Left lung (tissue), 10 donors: ENCODE results near the gene HLA-DPA1. TPM values are rescaled to one million over a fixed set of nuclear protein-coding genes. Genes with fewer than 3 reads are reported as not detected.
A peak's percentile ranks its signal among the peaks of the same experiment; 100 is the strongest.

Experiments used
- ATAC-seq: fragments of 200-7000 bp; cut with Tn5 transposase; one replicate; pipeline ENCODE4 v1.9.1; 2020; ENCODE audit warnings: moderate library complexity
- DNase-seq, 4 donors: peaks; one replicate each; pipeline ENCODE4 v3.0.0-alpha.2; 2013 to 2020
- H3K27ac ChIP-seq, 2 donors: fragments of 200-600 bp; sonication (generic) in 1 of 2; one replicate each; pipeline versions ENCODE4 v1.5.0 to v1.8.0; 2020 to 2021
- H3K27me3 ChIP-seq, 2 donors: fragments of 200-600 bp; sonication (generic) in 1 of 2; one replicate each; pipeline versions ENCODE4 v1.5.0 to v1.8.0; 2020 to 2021
- H3K36me3 ChIP-seq, 2 donors: fragments of 200-600 bp; sonication (generic) in 1 of 2; one replicate each; pipeline versions ENCODE4 v1.5.0 to v1.8.0; 2020 to 2021
- H3K4me1 ChIP-seq, 2 donors: fragments of 200-600 bp; one replicate each; pipeline ENCODE4 v1.8.0; 2021
- H3K4me3 ChIP-seq, 2 donors: fragments of 200-600 bp; sonication (generic) in 1 of 2; one replicate each; pipeline versions ENCODE4 v1.5.0 to v1.8.0; 2020 to 2021; ENCODE audit warnings: mild to moderate bottlenecking in 1 of 2
- H3K9me3 ChIP-seq, 2 donors: fragments of 200-600 bp; sonication (generic) in 1 of 2; one replicate each; pipeline versions ENCODE4 v1.5.0 to v1.8.0; 2020 to 2021
- intact Hi-C, 2 donors: fragments of 100-400 bp; cut with DNase I; formaldehyde crosslinking; loops; one replicate each; pipeline versions ENCODE4 v1.11.2 to v1.14.2; 2022
- polyA plus RNA-seq, 6 donors: library from polyadenylated mRNA; unstranded; fragments of 120-200 nt; gene quantifications; one replicate each; pipeline ENCODE4 v1.2.1, GENCODE V29; 2013; ENCODE audit not compliant: insufficient read length in 6 of 6
- total RNA-seq, 2 donors: library from RNA; stranded (reverse); fragmentation: NEBNext Ultra II Directional; extraction: Animal tissue kit (Norgen Biotek cat#: 25700); gene quantifications; one replicate each; pipeline ENCODE4 v1.2.1, GENCODE V29; 2021
- TF ChIP-seq, protein P1 (sequence below), 2 donors: fragments of 200-600 bp; sonication (generic) in 1 of 2; IDR thresholded peaks; one replicate each; pipeline versions ENCODE4 v1.5.0 to v1.8.0; 2021; ENCODE audit warnings: antibody characterized with exemption in 2 of 2
- donor health status: DM: no; HTN: yes; CAD: no.
- donor health status: DM: no; HTN: no; CAD: no.

HLA-DPA1 gene
- total and polyA plus RNA-seq, 8 donors, result 14.9 to 476 (median 38.9) TPM

DNA sequence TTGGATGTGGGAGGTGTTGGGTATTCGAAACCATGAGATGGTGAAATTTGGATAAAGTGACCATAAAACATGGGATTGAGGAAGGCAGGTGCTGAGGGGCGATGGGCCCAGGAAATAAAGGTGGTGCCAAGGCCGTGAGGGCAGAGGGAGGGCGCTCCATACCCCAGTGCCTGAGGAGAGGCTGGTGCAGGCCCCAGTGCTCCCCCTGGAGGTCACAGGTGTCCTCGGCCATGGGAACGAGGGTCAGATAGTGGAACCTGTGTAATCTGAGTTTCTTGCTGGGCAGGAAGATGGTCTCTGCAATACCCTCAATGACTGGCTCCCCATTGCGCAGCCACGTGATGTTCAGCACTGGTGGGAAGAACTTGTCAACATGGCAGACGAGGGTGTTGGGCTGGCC, 18.5 kb upstream of the HLA-DPA1 start:
- H3K27me3 ChIP-seq, result peaks cover 0 to 9% of the 10 kb centered on the region in 2 donors
- no peak overlapping the region for H3K27ac ChIP-seq
- H3K36me3 ChIP-seq, result peaks cover 0 to 8% of the 10 kb centered on the region in 2 donors
- no peak overlapping the region for H3K4me3 ChIP-seq
- intact Hi-C loops, result loop anchor here in 1 of 2 donors (5.0 kb wide), 1 partner anchor 75 kb away; no protein-coding TSS in a partner anchor
- ATAC-seq (peak; percentile 86), DNase-seq (peak in 1 of 4 donors; percentile 80)
- no peaks in the 10 kb centered on the region for H3K9me3 ChIP-seq
- no peaks in the 10 kb centered on the region for H3K4me1 ChIP-seq
- TF ChIP-seq, protein P1, sequence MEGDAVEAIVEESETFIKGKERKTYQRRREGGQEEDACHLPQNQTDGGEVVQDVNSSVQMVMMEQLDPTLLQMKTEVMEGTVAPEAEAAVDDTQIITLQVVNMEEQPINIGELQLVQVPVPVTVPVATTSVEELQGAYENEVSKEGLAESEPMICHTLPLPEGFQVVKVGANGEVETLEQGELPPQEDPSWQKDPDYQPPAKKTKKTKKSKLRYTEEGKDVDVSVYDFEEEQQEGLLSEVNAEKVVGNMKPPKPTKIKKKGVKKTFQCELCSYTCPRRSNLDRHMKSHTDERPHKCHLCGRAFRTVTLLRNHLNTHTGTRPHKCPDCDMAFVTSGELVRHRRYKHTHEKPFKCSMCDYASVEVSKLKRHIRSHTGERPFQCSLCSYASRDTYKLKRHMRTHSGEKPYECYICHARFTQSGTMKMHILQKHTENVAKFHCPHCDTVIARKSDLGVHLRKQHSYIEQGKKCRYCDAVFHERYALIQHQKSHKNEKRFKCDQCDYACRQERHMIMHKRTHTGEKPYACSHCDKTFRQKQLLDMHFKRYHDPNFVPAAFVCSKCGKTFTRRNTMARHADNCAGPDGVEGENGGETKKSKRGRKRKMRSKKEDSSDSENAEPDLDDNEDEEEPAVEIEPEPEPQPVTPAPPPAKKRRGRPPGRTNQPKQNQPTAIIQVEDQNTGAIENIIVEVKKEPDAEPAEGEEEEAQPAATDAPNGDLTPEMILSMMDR (IDR thresholded peaks at IDR 0.05), result peak; percentile 53 to 73

DNA sequence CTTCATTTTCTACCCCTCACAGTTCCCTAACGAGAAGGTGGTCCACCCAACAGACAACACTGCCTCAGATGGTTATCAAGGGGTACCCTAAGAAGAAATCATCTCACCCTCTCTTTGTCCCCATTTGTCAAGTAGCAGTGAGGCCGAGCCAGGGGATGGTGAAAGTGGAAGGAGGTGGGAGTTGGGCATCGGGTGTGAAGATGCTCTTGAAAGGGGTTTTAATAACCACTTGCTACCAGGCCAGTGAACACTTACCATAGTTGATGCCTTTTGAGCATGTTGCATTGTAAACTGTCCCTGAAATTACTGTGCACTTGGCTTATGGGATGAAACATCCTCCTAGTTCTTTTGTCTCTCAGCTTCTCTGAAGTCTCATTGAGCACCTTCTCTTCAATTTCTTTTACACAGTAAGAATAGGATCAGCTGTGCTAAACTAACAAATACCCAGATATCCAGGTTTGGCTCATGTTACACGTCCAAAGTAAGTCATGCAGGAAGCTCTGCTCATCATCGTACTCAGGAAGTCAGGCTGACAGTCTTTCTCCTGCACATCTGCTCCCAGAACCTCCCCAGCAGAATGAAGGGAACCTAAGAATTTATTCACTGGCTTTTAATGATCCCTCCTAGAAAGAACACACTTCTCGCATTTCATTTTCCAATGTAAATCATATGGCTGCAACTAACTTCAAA, 15.6 kb upstream of the HLA-DPA1 start:
- ATAC-seq, result no peak
- Histone ChIP-seq H3K27ac (no peak overlapping the region), H3K9me3 (no peaks in the 10 kb centered on the region), H3K27me3 (no peaks in the 10 kb centered on the region), H3K4me3 (no peak overlapping the region), H3K4me1 (no peaks in the 10 kb centered on the region), H3K36me3 (peaks cover 0 to 34% of the 10 kb centered on the region in 2 donors)
- intact Hi-C loops, result no loop called here
- DNase-seq, result no peak
- TF ChIP-seq, protein P1 (IDR thresholded peaks at IDR 0.05), result no peak

DNA sequence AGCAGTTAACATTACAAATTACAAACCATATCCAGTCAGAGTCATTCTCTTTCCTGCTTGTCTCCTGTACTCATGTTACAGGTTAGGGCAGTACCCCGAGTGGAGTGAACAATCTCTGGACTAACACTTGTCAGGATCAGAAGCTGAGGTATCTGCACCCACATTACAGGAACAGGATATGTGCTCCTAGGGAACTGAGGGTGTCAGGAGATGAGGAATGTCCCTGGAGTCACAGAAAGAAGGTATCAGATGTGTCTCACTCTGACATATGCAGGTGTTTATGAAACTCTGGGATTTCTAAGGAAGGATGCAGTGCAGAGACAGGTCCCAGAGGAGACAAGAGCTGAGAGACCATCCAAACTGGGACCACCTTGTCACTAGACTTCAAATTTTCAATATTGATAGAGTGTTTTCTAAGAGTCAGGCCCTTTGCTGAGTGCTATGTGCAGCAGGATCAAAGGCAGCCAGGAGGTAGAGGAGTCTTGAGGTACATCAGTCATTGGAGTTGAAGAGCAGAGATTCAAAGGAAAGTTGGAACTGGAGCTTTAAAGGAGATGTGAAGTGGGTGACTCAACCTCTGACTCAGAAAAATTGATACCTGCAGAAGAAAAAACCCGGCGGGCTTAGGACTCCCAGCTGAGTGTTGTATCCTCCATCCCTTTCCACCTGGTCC, 14.9 kb upstream of the HLA-DPA1 start:
- Histone ChIP-seq H3K4me3 (no peak overlapping the region), H3K4me1 (no peaks in the 10 kb centered on the region), H3K36me3 (peaks cover 0 to 35% of the 10 kb centered on the region in 2 donors), H3K9me3 (no peaks in the 10 kb centered on the region), H3K27me3 (no peaks in the 10 kb centered on the region), H3K27ac (no peak overlapping the region)
- TF ChIP-seq, protein P1 (IDR thresholded peaks at IDR 0.05), result no peak
- no peak for DNase-seq
- peak; percentile 71 for ATAC-seq
- intact Hi-C loops, result no loop called here

DNA sequence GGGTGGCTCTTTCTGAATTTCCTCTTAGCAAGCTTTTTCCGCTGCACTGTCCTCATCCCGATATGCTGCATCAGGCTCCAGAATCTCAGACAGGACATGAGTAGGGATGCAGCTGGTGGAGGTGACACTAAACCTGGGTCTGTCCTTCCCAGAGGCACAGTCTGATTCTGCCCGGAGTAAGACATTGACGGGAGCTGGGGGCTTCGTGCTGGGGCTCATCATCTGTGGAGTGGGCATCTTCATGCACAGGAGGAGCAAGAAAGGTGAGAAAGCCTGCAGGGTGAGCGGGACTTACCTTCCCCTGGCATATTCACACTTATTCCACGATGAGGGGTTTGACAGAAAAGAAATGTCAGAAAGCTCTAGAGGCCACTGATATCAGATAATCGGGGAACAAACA, 12.2 kb upstream of the HLA-DPA1 start:
- H3K27me3 ChIP-seq, result no peaks in the 10 kb centered on the region
- TF ChIP-seq, protein P1 (IDR thresholded peaks at IDR 0.05), result no peak
- H3K4me3 ChIP-seq, result no peak overlapping the region
- peaks cover 0 to 35% of the 10 kb centered on the region in 2 donors for H3K36me3 ChIP-seq
- DNase-seq (no peak), ATAC-seq (no peak)
- no peak overlapping the region for H3K27ac ChIP-seq
- intact Hi-C loops, result no loop called here
- peaks cover 0 to 12% of the 10 kb centered on the region in 2 donors for H3K4me1 ChIP-seq
- no peaks in the 10 kb centered on the region for H3K9me3 ChIP-seq

DNA sequence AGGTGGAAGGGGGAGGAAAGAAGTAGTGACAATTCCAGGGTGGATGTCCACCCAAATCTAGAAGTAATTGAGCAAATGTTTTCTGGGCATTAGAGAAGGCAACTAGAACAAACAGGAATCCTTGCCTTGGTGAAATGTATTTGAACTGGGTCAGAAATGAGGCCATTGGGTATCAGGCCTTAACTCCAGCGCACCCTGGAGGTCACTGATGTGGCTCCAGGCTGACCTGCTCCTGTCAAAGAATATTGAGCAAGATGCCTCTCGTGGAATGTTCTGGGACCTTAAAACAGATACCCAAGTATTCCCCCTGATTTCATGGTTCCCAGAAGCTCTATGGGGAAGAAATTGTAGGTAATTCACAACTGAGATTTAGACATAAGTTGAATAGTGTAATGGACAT, 9.3 kb upstream of the HLA-DPA1 start:
- Histone ChIP-seq H3K27ac (no peak overlapping the region), H3K9me3 (no peaks in the 10 kb centered on the region), H3K36me3 (peaks cover 0 to 35% of the 10 kb centered on the region in 2 donors), H3K4me3 (no peak overlapping the region), H3K27me3 (no peaks in the 10 kb centered on the region), H3K4me1 (peaks cover 0 to 25% of the 10 kb centered on the region in 2 donors)
- TF ChIP-seq, protein P1 (IDR thresholded peaks at IDR 0.05), result peak in 1 of 2 donors; percentile 37
- intact Hi-C loops, result no loop called here
- DNase-seq (peak in 1 of 4 donors; percentile 35), ATAC-seq (peak; percentile 78)
